Measurements from ENCODE around the gene CFP.
"Not testable (repeated sequence)": the region's sequence is repeated elsewhere in the genome, so short reads cannot be mapped to it uniquely, and the experiment has no call there.

The CFP gene

DNA sequence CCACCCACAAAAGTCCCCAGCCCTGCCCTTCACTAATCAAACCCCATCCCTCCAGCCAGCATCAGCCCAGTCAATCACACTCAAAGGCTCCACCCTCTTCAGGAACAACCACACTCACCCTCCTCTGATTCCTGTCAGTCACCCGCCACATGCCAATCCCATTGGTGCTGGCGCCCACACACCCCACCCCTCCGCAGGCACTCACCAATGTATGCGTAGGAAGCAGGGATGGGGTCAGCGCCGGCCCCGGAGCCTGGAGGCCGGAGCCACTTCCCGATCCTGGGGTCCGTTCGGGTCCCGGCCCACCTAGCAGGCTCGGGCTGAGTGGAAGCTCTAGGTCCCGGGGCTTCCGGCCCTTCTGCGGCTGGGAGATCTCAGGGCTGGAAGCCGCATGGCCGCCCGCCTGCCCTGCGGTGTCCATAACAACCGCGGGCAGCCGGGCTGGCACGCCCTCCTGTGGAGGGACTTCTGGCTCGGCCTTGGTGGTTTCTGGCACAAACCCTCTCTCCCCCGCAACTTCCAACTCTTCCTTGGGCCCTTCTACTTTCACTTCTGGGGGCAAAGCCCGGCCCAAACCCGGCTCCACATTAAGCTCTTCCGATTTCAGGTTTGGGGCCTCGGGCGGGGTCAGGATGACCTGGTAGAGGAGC, 7.9 kb upstream of the CFP start:
- no peak for DNase-seq

- DNase-seq: no peak
These were observed 5.3 kb upstream of the CFP start for GRCh38 chrX:47634871-47635575.

DNA sequence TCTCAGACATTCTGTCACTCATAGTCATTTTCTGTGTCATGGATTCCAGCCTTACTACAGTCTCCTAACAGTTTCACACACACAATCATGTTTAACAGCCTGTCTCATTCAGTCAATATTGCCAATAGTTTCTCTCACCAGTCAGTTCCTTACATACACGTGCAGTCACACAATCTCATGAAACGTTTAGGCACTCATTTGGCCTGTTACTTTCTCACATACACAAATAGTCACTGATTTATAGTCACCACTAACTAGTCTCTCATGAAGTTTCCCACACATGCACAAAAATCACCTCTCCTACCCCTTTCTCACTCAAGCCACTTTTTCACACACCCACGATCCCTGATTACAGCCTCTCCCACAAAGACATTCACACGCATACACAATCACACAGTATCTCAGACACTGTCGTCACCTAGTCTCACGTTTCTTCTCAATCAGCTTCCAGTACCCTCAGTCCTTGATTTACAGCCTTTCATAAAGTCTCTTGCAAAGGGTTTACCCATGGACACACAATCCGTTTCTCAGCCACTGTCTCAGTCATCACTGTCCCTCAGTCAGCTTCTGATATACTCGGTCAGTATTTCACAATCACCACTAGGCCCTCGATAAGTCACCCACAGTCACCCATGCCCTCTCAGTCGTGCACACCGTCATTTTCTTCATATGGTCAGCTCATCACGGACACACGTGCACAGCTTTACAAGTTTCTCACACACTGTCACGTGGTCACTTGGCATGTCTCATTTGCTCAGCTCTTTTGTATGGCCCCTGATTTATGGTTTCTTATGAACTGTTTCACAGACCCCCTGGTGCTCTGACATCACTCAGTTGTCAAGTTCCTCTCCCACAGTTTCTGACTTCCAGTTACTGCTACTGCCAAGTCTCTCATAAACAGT, 4.2 kb upstream of the CFP start:
- DNase-seq: no peak

DNA sequence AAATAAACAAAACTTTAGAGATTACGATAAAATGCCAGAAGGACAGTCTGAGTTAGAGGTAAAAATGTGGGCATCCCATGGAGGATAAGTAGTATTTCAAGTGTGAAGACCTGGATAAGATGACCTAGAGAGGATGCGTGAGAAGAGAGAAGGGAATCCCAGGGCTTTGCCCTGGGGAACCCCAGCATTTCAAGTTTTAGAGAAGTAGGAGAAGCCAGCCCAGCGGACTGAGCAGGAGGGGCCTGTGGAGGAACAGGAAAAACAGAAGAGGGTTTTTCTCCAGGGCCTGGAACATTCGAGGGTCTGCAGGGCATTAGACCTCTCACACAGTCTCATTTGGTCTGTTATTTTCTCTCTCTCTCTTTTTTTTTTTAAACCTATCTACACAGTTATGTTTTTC, 2.9 kb upstream of the CFP start:
- no peak for DNase-seq

GRCh38 chrX:47631676-47632075, 1.9 kb upstream of the CFP start:
- DNase-seq: no peak

DNA sequence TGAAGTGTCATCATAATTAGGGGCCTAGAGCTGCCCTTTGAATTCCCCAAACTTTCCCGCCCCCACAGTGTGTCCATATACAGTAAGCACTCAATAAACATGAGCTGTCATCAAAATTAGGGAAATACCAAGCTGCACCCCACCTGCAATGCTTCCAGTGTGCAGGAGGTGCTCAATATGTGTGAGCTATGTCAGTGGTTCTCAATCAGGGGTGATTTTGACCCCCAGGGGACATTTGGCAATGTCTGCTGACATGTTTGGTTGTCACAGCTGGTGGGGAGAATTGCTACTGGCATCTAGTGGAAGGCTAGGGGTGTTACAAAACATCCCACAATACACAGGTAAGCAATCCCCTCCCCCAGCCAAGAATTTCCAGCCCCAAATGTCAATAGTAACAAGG, 748 bp downstream of the CFP start:
- DNase-seq: no peak

DNA sequence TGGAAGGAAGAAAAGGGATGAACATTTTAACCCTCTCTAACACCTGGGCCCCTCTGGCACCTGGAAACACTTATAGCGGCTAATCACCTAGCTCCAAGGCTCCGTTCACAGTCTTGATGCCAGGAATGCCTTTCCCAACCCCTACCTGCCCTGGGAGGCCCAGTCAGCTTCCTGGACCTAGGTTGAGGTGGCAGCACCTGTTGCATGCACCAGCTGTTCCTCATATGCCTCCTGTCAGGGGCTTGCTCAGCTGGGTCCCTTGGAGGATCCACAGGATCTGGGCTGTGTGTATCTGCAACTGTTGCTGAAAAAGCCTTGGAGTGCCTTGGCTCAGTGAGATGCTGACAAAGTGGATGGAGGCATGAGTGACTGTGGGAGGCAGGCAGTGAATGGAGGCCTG, 4.4 kb downstream of the CFP start:
- DNase-seq: no peak

DNA sequence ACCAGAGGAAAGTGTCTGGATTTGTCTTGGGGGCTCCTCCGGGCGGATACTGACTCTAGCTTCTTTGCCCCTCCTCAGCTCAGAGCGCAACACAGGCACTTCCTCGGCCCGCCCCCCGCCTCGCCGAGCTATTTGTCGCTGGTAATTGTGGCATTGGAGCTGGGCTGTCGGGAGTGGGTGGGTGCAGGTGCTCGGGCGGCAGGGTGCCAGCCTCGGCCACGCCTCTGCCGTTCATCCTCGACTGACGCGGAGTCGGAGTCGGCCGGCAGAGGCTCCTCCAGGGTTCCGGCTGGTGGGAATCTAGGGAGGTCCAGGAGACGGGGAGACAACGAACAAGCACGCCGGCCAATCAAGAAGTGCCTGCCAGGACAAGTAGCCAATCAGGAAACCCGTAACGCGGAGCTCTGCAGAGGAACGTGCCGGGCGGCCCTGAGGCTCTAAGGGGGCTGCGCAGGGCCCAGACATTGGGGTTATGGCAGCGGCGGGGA, 6.1 kb downstream of the CFP start:
- DNase-seq: peak; percentile 86 to 93

DNA sequence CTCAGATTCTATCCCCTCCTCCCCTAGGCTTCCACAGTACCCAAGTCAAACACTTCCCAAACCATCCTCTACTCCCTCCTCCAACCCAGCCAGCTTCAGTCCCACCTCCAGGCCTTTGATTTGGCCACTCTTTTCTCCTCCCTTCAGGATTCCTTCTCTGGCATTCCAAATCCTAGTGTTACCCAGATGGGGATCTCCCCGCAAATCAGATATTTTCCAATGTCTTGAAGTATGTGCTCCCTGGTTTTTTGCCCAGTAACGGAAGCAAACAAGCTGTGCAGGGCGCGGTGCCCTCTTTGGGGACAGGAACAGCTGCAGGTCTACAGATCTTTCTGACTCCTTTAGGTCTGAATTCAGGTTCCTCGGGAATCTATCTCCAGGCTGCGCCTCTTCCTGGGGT, 7.9 kb downstream of the CFP start:
- DNase-seq: no peak

DNA sequence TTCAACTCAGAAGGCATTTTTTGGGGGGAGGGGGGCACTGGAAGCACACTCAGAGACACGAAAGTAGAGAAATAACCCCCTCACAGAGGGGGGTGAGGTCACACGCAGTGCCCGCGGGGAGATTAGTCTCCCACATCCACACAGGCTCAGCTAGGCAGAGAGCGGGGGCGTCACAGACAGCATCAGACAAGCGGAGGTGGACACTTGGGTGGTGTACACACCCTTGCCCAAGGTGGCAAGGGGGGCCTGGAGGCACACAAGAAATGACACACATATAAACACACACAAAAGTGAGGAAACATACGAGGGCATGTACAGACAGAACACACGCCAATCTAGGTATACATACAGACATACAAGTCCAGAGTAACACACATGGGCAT, 9.4 kb downstream of the CFP start:
- DNase-seq: no peak

DNA sequence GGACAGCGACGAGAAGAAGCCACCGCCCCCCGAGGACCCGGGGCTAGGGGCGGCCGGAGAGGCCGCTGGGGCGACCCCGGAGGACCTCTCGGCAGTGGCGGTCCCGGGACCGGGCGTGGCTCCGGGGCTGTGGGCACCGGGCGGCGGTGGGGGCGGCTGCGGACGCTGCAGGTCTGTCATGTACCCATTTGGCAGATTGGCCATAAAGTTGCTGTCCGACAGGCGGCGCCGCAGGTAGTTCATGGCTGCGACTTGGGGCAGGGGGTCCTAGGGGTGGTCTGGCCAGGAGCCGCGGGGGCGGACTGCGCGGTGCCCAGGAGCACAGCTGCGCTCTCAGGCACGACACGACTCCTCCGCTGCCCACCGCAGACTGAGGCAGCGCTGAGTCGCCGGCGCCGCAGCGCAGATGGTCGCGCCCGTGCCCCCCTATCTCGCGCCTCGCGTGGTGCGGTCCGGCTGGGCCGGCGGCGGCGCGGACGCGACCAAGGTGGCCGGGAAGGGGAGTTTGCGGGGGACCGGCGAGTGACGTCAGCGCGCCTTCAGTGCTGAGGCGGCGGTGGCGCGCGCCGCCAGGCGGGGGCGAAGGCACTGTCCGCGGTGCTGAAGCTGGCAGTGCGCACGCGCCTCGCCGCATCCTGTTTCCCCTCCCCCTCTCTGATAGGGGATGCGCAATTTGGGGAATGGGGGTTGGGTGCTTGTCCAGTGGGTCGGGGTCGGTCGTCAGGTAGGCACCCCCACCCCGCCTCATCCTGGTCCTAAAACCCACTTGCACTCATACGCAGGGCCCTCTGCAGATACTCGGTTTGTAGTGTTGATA, 10.0 kb downstream of the CFP start, which contains the start of gene SYN1:
Gene SYN1, minus strand, starts transcription at position 372 of the 817 bp plus-strand sequence. Its CDS starts 129 bp downstream, at position 243.
- peak; percentile 78 to 85 for DNase-seq

DNA sequence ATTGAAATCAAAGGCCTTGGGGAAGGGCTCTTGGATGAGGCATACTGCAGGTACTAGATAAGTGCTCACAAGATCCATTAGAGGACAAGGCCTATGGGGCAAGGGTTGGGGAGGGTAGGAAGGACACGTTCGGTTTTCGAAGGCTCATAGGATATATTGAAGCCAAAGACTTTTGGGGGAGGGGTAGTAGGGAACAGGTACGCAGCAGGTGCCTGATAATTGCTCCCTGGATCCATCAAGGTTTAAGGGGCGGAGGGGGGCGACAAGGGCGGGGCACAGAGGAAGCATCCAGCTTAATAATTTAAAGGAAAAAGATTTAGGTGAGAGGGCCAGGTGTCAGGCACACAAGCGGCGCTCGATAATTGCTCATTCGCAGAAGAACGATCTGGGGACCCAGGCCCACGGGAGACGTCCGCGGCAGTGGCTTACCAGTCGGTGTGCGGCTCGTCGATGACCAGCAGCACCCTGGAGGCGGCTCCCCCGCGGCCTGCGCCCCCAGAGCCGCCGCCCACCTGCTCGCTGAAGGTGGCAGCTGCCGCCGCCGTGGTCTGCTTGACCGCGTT, 10.7 kb downstream of the CFP start:
- no peak for DNase-seq

DNA sequence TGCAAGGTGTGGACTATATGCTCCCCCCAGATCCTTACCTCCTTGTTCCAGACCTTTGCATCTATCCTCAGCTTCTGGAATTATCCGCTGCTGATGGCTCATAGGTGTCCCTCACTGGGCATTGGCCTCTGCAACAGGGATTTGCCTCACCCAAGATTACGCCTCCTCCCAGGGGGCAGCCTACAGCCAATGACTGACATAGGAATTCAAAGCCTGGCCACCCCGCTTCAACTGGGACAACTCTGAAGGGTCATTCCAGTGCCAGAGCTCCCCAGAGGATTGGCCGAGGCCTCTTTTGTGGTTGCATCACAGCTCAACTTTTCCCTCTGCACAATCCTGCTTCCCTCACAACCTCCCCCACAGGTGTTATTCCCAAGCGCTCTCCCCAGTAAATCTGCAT, 15.1 kb downstream of the CFP start:
- no peak for DNase-seq

- no peak for DNase-seq
These were observed 16.6 kb downstream of the CFP start for GRCh38 chrX:47613082-47613481.

DNA sequence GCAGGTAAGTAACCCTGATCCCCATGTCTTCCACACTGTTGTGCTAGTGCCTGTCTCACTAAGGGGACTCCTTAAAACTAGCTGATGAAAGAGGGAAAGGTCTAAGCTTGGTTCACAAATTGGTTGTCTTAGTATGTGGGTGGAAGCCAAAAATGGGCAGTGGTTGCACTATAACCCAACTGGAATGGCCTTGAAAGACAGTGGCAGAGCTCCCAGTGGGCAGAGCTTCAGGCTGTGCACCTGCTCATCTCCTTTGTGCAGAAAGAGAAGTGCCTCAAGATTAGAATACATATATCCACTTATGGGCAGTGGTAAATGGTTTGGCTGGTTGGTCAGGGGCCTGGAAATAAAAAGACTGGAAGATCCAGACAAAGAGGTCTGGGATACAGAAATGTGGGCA, 17.3 kb downstream of the CFP start:
- DNase-seq: no peak

GRCh38 chrX:47611926-47612325, 17.8 kb downstream of the CFP start:
- no peak for DNase-seq

DNA sequence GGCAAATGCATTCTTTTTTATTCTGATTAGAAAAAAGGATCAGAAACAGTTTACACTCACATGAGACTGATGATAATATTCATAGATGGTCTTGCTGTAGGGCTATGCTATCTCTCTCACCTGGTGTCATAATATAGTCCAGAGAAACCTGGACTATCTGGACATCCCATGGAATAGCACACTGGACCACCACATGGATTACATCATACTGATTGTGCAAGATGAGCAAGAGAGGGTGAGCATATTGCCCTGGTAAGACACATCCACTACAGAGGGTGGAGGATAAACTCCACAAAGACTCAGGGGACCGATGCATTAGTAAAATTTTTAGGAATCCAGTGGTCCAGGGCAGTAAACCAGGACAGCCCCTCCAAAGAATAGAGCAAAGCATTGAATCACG, 18.2 kb downstream of the CFP start:
- no peak for DNase-seq

- no peak for DNase-seq
These were observed 19.2 kb downstream of the CFP start for GRCh38 chrX:47610511-47610910.

GRCh38 chrX:47608130-47608810, 21.5 kb downstream of the CFP start:
- no peak for DNase-seq

DNA sequence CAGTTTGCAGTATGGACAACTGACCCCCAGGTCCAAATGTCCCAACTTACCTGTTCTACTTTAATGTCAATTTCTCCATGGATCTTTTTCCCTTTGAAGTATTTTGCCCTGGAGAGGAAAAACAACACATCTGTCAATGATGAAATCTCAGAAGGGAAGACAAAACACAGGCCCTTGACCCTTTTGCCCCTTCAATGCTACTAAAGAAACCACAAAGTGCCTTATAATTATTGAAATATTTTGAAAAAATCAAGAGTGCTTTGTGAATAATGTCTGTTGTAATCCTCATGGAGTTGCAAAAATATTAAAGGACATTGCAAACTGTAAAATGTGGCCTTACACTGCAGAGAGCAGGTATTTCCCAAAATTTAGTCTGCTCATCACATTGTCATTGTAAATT, 22.6 kb downstream of the CFP start:
- DNase-seq: no peak

- no peak for DNase-seq
These were observed 24.7 kb downstream of the CFP start for GRCh38 chrX:47605024-47605423.

- not testable (repeated sequence) for DNase-seq
These were observed 26.6 kb downstream of the CFP start for GRCh38 chrX:47603125-47603524.

Data from NCI-H2081 (cell line).